ENCODE data around the gene TMCO2.

GRCh38 chr1:40257688-40258444 lies 10.1 kb downstream of the TMCO2 start, which contains the start of gene ZMPSTE24:
- TF ChIP-seq, protein P1, sequence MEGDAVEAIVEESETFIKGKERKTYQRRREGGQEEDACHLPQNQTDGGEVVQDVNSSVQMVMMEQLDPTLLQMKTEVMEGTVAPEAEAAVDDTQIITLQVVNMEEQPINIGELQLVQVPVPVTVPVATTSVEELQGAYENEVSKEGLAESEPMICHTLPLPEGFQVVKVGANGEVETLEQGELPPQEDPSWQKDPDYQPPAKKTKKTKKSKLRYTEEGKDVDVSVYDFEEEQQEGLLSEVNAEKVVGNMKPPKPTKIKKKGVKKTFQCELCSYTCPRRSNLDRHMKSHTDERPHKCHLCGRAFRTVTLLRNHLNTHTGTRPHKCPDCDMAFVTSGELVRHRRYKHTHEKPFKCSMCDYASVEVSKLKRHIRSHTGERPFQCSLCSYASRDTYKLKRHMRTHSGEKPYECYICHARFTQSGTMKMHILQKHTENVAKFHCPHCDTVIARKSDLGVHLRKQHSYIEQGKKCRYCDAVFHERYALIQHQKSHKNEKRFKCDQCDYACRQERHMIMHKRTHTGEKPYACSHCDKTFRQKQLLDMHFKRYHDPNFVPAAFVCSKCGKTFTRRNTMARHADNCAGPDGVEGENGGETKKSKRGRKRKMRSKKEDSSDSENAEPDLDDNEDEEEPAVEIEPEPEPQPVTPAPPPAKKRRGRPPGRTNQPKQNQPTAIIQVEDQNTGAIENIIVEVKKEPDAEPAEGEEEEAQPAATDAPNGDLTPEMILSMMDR (conservative IDR thresholded peaks at IDR 0.05; ENCODE audit: low read depth, low read length), result no peak
- no peak for TF ChIP-seq EZH2 (IDR thresholded peaks at IDR 0.05; ENCODE audit: borderline replicate concordance, low read depth, low read length, poor library complexity, severe bottlenecking)
